Measurements from ENCODE around the gene MTG2.

MTG2 gene

GRCh38 chr20:62237801-62238568 is 55.2 kb downstream of the MTG2 start, which contains the start of gene OSBPL2:
Gene OSBPL2 (plus strand): TSS chr20:62238521. CDS start chr20:62256185, 17,664 bp downstream.
- peak; percentile 99 for ATAC-seq
- TF ChIP-seq ZNF8 (CRISPR knock-in tag; IDR thresholded peaks at IDR 0.05) (no peak), CSDC2 (CRISPR knock-in tag; IDR thresholded peaks at IDR 0.05) (no peak), ZNF70 (CRISPR knock-in tag; IDR thresholded peaks at IDR 0.05) (no peak), RARB (CRISPR knock-in tag; IDR thresholded peaks at IDR 0.05) (no peak), ZFP30 (CRISPR knock-in tag; IDR thresholded peaks at IDR 0.05) (no peak), OSR1 (CRISPR knock-in tag; IDR thresholded peaks at IDR 0.05) (no peak), ZFP3 (CRISPR knock-in tag; IDR thresholded peaks at IDR 0.05) (no peak), ZNF565 (CRISPR knock-in tag; conservative IDR thresholded peaks at IDR 0.05; ENCODE audit: low read depth) (no peak), ISL1 (CRISPR knock-in tag; IDR thresholded peaks at IDR 0.05) (no peak), PATZ1 (CRISPR knock-in tag; IDR thresholded peaks at IDR 0.05; ENCODE audit: borderline replicate concordance) (no peak), ZC3H10 (CRISPR knock-in tag; IDR thresholded peaks at IDR 0.05) (no peak)

- TF ChIP-seq ISL1 (CRISPR knock-in tag; IDR thresholded peaks at IDR 0.05) (no peak), TSHZ2 (CRISPR knock-in tag; IDR thresholded peaks at IDR 0.05) (no peak), SNAI2 (CRISPR knock-in tag; IDR thresholded peaks at IDR 0.05) (no peak), POU6F1 (CRISPR knock-in tag; IDR thresholded peaks at IDR 0.05; ENCODE audit: borderline replicate concordance, low read depth) (no peak), ZNF565 (CRISPR knock-in tag; conservative IDR thresholded peaks at IDR 0.05; ENCODE audit: low read depth) (no peak), CSRNP3 (CRISPR knock-in tag; IDR thresholded peaks at IDR 0.05) (no peak), TCF4 (CRISPR knock-in tag; IDR thresholded peaks at IDR 0.05; ENCODE audit: borderline replicate concordance) (no peak), ZNF8 (CRISPR knock-in tag; IDR thresholded peaks at IDR 0.05) (no peak)
- no peak for ATAC-seq
Observed at GRCh38 chr20:62238569-62239277, 55.9 kb downstream of the MTG2 start.

- no peak for ATAC-seq
- TF ChIP-seq CSRNP3 (CRISPR knock-in tag; IDR thresholded peaks at IDR 0.05) (no peak), GLIS3 (CRISPR knock-in tag; IDR thresholded peaks at IDR 0.05) (no peak), CREB5 (CRISPR knock-in tag; IDR thresholded peaks at IDR 0.05; ENCODE audit: low read depth) (no peak), ESRRG (CRISPR knock-in tag; IDR thresholded peaks at IDR 0.05) (no peak), ZNF565 (CRISPR knock-in tag; conservative IDR thresholded peaks at IDR 0.05; ENCODE audit: low read depth) (no peak), SNAI2 (CRISPR knock-in tag; IDR thresholded peaks at IDR 0.05) (no peak), ZFP3 (CRISPR knock-in tag; IDR thresholded peaks at IDR 0.05) (no peak), OSR1 (CRISPR knock-in tag; IDR thresholded peaks at IDR 0.05) (no peak), CSDC2 (CRISPR knock-in tag; IDR thresholded peaks at IDR 0.05) (no peak), ZFP30 (CRISPR knock-in tag; IDR thresholded peaks at IDR 0.05) (no peak), RARB (CRISPR knock-in tag; IDR thresholded peaks at IDR 0.05) (no peak)
Observed at GRCh38 chr20:62239278-62239879, 56.6 kb downstream of the MTG2 start.
